IMR-90 (cell line): ENCODE results near the gene FYB2. TPM values are rescaled to one million over a fixed set of nuclear protein-coding genes. Genes with fewer than 3 reads are reported as not detected.

ENCODE experiments used
- ATAC-seq: fragments of 200-7000 bp; cut with Tn5 transposase; 2 replicates; pipeline ENCODE4 v1.9.1; 2020; ENCODE audit warnings: low read depth, mild to moderate bottlenecking, moderate library complexity
- BruUV-seq: library from RNA; stranded (reverse); fragments of 400-500 nt; replicated peaks from 2 replicates; lab custom pipeline; 2021; lab: Mats Ljungman, UMichigan
- CTCF ChIA-PET: fragments of 300-600 bp; formaldehyde crosslinking; extraction: SDS; loops from one replicate; lab custom pipeline; 2021; ENCODE audit warnings: antibody characterized with exemption; lab: Yijun Ruan, JAX
- POLR2A ChIA-PET: fragments of 300-600 bp; sonication (Branson Sonifier 250); formaldehyde crosslinking; loops from one replicate; lab custom pipeline; 2022; ENCODE audit warnings: antibody characterized with exemption; ENCODE audit not compliant: unreplicated experiment; lab: Charles Lee
- DNase-seq: peaks from one replicate; pipeline ENCODE4 v3.0.0; 2013
- H2AFZ ChIP-seq: replicated peaks from 2 replicates; pipeline ENCODE3; 2013; ENCODE audit warnings: low read length, mild to moderate bottlenecking; ENCODE audit not compliant: poor library complexity
- H2AK5ac ChIP-seq: 2 replicates; pipeline ENCODE4 v1.6.1; 2013; ENCODE audit warnings: low read depth, low read length, inconsistent platforms
- H2AK9ac ChIP-seq: replicated peaks from 2 replicates; pipeline ENCODE3; 2013; ENCODE audit warnings: mild to moderate bottlenecking, low read depth, low read length, moderate library complexity; ENCODE audit not compliant: poor library complexity
- H2BK120ac ChIP-seq: 2 replicates; pipeline ENCODE4 v1.6.1; 2013; ENCODE audit warnings: low read depth, low read length, inconsistent platforms
- H2BK15ac ChIP-seq: 3 replicates; pipeline ENCODE4 v1.6.1; 2013; ENCODE audit warnings: low read depth, low read length, inconsistent platforms
- H2BK20ac ChIP-seq: 2 replicates; pipeline ENCODE4 v1.6.1; 2013; ENCODE audit warnings: low read depth, mild to moderate bottlenecking, inconsistent platforms, low read length, moderate library complexity
- H2BK5ac ChIP-seq: 2 replicates; pipeline ENCODE4 v1.6.1; 2013; ENCODE audit warnings: mild to moderate bottlenecking, low read depth, low read length, inconsistent platforms; ENCODE audit not compliant: poor library complexity, severe bottlenecking
- H3K14ac ChIP-seq: replicated peaks from 2 replicates; pipeline ENCODE4 v1.6.1; 2013; ENCODE audit warnings: low read depth, low read length, inconsistent platforms
- H3K18ac ChIP-seq: 2 replicates; pipeline ENCODE4 v1.6.1; 2013; ENCODE audit warnings: low read depth, low read length, control low read depth
- H3K23ac ChIP-seq: 2 replicates; pipeline ENCODE4 v1.6.1; 2013; ENCODE audit warnings: low read depth, low read length, inconsistent platforms
- H3K27ac ChIP-seq: 2 replicates; pipeline ENCODE4 v1.5.1; 2013; ENCODE audit warnings: mild to moderate bottlenecking, control low read depth, low read length; ENCODE audit not compliant: insufficient read depth
- H3K27me3 ChIP-seq: 2 replicates; pipeline ENCODE4 v1.6.1; 2013; ENCODE audit warnings: low read length; ENCODE audit not compliant: control insufficient read depth, insufficient read depth
- H3K36me3 ChIP-seq: 2 replicates; pipeline ENCODE4 v1.6.1; 2013; ENCODE audit warnings: low read length, mixed read lengths; ENCODE audit not compliant: control insufficient read depth, insufficient read depth
- H3K4ac ChIP-seq: 2 replicates; pipeline ENCODE4 v1.6.1; 2013; ENCODE audit warnings: low read depth, low read length, inconsistent platforms
- H3K4me1 ChIP-seq: 2 replicates; pipeline ENCODE4 v1.6.1; 2013; ENCODE audit warnings: low read length, mixed read lengths; ENCODE audit not compliant: control insufficient read depth, insufficient read depth
- H3K4me2 ChIP-seq: 2 replicates; pipeline ENCODE4 v1.6.1; 2013; ENCODE audit warnings: low read depth, mild to moderate bottlenecking, control low read depth, low read length, moderate library complexity
- H3K4me3 ChIP-seq: 2 replicates; pipeline ENCODE4 v1.5.1; 2013; ENCODE audit warnings: low read depth, mild to moderate bottlenecking, control low read depth, low read length, moderate library complexity; ENCODE audit not compliant: insufficient read depth
- H3K56ac ChIP-seq: 2 replicates; pipeline ENCODE4 v1.6.1; 2013; ENCODE audit warnings: low read length, inconsistent platforms; ENCODE audit not compliant: insufficient read depth; ENCODE audit errors: extremely low read depth
- H3K79me1 ChIP-seq, 2 experiments: 2 replicates each; pipeline ENCODE4 v1.6.1; 2013; ENCODE audit warnings: low read length in 2 of 2, inconsistent platforms in 1 of 2, low read depth in 1 of 2
- H3K9ac ChIP-seq: 2 replicates; pipeline ENCODE4 v1.6.1; 2013; ENCODE audit warnings: low read depth, low read length, control low read depth
- H3K9me1 ChIP-seq: 2 replicates; pipeline ENCODE4 v1.6.1; 2013; ENCODE audit warnings: low read length, inconsistent platforms; ENCODE audit not compliant: insufficient read depth
- H3K9me3 ChIP-seq: 2 replicates; pipeline ENCODE4 v1.6.1; 2013; ENCODE audit warnings: low read length; ENCODE audit not compliant: control insufficient read depth, insufficient read depth
- H4K20me1 ChIP-seq: 2 replicates; pipeline ENCODE4 v1.6.1; 2013; ENCODE audit warnings: low read length, inconsistent platforms; ENCODE audit not compliant: insufficient read depth
- H4K5ac ChIP-seq: 2 replicates; pipeline ENCODE4 v1.6.1; 2013; ENCODE audit warnings: mild to moderate bottlenecking, low read depth, low read length, control low read depth
- H4K8ac ChIP-seq, 2 experiments: 2 replicates each; pipeline ENCODE4 v1.6.1; 2013; ENCODE audit warnings: low read depth in 2 of 2, low read length in 2 of 2, control low read depth in 1 of 2, inconsistent platforms in 1 of 2
- H4K91ac ChIP-seq: 2 replicates; pipeline ENCODE4 v1.6.1; 2013; ENCODE audit warnings: low read depth, low read length, inconsistent platforms; ENCODE audit not compliant: insufficient read depth
- MAFK ChIP-seq: IDR thresholded peaks from 2 replicates; pipeline ENCODE4 v1.6.1; 2012; ENCODE audit warnings: low read depth, low read length, improper control_type of control experiment
- WGBS, 2 experiments: methylation state at CpG; one replicate each; pipeline versions ENCODE4 v1.1.5 to v1.1.7; 2013; ENCODE audit warnings: missing lambda C conversion rate in 2 of 2; ENCODE audit not compliant: insufficient read length in 1 of 2; ENCODE audit errors: extremely low coverage in 2 of 2; 5-methylcytosine and 5-hydroxymethylcytosine counted together
- dilution Hi-C: fragments of 300-500 bp; cut with HindIII; formaldehyde crosslinking; loops from one replicate; pipeline ENCODE4 v1.14.3; 2018; ENCODE audit warnings: low sequenced_read_pairs; ENCODE audit not compliant: unreplicated experiment
- in situ Hi-C: fragments of 300-500 bp; cut with MboI; formaldehyde crosslinking; loops from 3 replicates; pipeline ENCODE4 v1.14.3; 2019; ENCODE audit warnings: low sequenced_read_pairs, inconsistent platforms, mixed read lengths
- intact Hi-C: fragments of 100-400 bp; cut with micrococcal nuclease; formaldehyde crosslinking; loops from 2 replicates; pipeline ENCODE4 v1.10.0; 2022
- polyA plus RNA-seq, 3 experiments: library from polyadenylated mRNA; depleted of rRNA; stranded (reverse); fragments of >200 nt; gene quantifications; 2 replicates each; pipeline ENCODE4 v1.2.3, GENCODE V29; 2012; ENCODE audit warnings: low replicate concordance in 1 of 3
- total RNA-seq: library from RNA; depleted of rRNA; stranded (reverse); fragments of >200 nt; gene quantifications from 2 replicates; pipeline ENCODE4 v1.2.3, GENCODE V29; 2012
- TF ChIP-seq, protein P1 (sequence below): fragments of 150-350 bp; IDR thresholded peaks from 2 replicates; pipeline ENCODE4 v1.6.1; 2017; ENCODE audit warnings: mild to moderate bottlenecking, antibody characterized with exemption, low read length, low read depth

The FYB2 gene
- total and polyA plus RNA-seq, 2 of the 4 experiments (the other 2 are of a cell fraction): under 0.01 TPM; not detected in 1

DNA sequence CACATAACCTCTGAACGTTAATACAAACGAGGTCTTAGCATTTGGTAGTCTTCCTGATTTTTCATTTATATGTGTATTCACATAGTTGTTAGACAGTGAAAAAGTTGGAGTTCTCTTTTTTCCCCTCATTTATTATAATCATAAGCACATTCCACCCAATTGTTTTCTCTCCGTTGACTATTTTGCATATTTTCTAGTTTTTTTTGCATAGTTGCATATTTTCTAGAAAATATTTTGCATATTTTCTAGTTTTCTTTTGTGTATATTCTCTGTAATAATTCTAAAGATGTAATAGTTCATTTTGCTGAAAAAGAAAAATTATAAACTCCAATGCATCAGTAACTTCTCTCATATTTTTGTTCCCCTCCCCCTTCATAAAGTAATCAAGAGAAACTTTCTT lies 47.5 kb downstream of the FYB2 start:
- Histone ChIP-seq H2AFZ (no peak overlapping the region), H2AK5ac (no peak overlapping the region), H3K9me3 (no peaks in the 10 kb centered on the region), H3K9me1 (no peaks in the 10 kb centered on the region), H3K27ac (no peak overlapping the region), H3K27me3 (peaks cover 1% of the 10 kb centered on the region; the same call in 1 of the 2 replicates), H3K36me3 (no peaks in the 10 kb centered on the region), H2BK15ac (no peak overlapping the region), H3K4ac (no peak overlapping the region), H3K23ac (no peak overlapping the region), H3K4me1 (no peaks in the 10 kb centered on the region), H3K79me1 (no peaks in the 10 kb centered on the region), H4K8ac (no peak overlapping the region), H3K9ac (no peak overlapping the region), H4K5ac (no peak overlapping the region), H3K56ac (no peak overlapping the region), H3K4me3 (no peak overlapping the region), H4K91ac (no peak overlapping the region), H2BK20ac (no peak overlapping the region), H3K14ac (no peak overlapping the region), H2BK120ac (no peak overlapping the region), H3K4me2 (no peak overlapping the region), H2AK9ac (no peak overlapping the region), H2BK5ac (no peak overlapping the region), H3K18ac (no peak overlapping the region), H4K20me1 (no peaks in the 10 kb centered on the region)
- dilution Hi-C loops: no loop called here
- CTCF ChIA-PET: no interaction called here
- in situ Hi-C loops: no loop called here
- WGBS, 2 experiments: no CpG with 5 or more reads among the region's 3 CpGs
- peak; percentile 51 for TF ChIP-seq MAFK
- TF ChIP-seq, protein P1, sequence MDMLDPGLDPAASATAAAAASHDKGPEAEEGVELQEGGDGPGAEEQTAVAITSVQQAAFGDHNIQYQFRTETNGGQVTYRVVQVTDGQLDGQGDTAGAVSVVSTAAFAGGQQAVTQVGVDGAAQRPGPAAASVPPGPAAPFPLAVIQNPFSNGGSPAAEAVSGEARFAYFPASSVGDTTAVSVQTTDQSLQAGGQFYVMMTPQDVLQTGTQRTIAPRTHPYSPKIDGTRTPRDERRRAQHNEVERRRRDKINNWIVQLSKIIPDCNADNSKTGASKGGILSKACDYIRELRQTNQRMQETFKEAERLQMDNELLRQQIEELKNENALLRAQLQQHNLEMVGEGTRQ: no peak
- no TSS peak for BruUV-seq
- no peak for ATAC-seq
- intact Hi-C loops: no loop called here
- POLR2A ChIA-PET: no interaction called here
- no peak for DNase-seq
